Measurements from ENCODE around the gene GPX8. TPM values are rescaled to one million over a fixed set of nuclear protein-coding genes. Genes with fewer than 3 reads are reported as not detected.

GPX8 gene
- total RNA-seq, 1 donor from 2014 or later: 86.4 TPM

DNA sequence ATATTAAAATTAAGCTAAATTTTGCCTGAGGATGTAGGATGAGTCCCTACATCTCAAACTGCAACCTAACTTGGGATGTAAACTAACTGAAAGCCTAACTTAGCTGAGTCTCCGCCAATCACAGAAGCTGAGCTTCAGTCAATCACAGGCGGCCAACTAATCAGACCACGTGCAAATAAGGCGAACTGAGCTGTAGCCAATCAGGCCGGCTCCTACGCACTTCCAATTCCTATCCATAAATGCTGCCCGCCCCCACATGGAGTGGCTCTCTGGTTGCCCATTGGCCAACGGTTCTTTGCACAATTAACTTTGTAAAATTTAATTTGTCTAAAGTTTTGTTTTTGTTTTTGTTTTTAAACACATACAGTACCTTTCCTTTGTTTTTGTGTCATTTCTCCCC, 13.9 kb upstream of the GPX8 start:
- Mint-ChIP-seq H3K27ac (no peak overlapping the region), H3K27me3 (ENCODE audit: low read depth) (peaks cover 37% of the 10 kb centered on the region), H3K4me3 (no peak overlapping the region), H3K9me3 (no peaks in the 10 kb centered on the region), H3K4me1 (peaks cover 7% of the 10 kb centered on the region), H3K36me3 (no peaks in the 10 kb centered on the region)
- TF ChIP-seq, protein P1, sequence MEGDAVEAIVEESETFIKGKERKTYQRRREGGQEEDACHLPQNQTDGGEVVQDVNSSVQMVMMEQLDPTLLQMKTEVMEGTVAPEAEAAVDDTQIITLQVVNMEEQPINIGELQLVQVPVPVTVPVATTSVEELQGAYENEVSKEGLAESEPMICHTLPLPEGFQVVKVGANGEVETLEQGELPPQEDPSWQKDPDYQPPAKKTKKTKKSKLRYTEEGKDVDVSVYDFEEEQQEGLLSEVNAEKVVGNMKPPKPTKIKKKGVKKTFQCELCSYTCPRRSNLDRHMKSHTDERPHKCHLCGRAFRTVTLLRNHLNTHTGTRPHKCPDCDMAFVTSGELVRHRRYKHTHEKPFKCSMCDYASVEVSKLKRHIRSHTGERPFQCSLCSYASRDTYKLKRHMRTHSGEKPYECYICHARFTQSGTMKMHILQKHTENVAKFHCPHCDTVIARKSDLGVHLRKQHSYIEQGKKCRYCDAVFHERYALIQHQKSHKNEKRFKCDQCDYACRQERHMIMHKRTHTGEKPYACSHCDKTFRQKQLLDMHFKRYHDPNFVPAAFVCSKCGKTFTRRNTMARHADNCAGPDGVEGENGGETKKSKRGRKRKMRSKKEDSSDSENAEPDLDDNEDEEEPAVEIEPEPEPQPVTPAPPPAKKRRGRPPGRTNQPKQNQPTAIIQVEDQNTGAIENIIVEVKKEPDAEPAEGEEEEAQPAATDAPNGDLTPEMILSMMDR (IDR thresholded peaks at IDR 0.05; ENCODE audit: unreplicated experiment): no peak
- DNase-seq (ENCODE audit: low spot score in 2 of 2, unreplicated experiment in 2 of 2): no peak

DNA sequence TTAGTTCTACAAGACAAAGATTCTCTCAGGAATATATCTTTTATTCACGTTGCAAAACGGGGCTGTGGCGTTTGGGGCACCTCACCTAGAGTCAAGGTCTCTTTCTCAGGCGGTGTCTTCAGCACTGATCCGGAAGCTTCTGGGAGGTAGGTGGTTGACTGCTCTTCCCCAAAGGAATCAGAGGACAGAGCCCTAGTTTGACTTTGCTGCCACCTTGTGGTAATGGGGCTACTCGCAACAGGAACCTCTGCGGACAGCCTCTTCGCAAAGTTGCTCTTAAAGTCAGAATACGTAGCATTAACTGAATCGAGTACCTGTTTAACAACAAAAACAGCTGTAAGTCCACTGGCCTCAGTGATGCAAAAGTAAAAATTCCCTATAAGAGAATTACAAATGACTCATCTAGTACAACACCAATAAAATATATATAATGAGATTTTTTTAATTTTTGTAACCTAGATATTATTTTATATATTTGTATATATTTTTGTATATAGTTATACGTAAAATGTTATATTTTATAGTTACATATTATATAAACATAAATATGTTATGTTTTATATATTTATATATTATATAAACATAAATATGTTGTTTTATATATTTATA, 13.3 kb upstream of the GPX8 start:
- Mint-ChIP-seq H3K4me3 (no peak overlapping the region), H3K36me3 (no peaks in the 10 kb centered on the region), H3K4me1 (peaks cover 4% of the 10 kb centered on the region), H3K27me3 (ENCODE audit: low read depth) (peaks cover 38% of the 10 kb centered on the region), H3K9me3 (no peaks in the 10 kb centered on the region), H3K27ac (no peak overlapping the region)
- TF ChIP-seq, protein P1 (IDR thresholded peaks at IDR 0.05; ENCODE audit: unreplicated experiment): peak; percentile 77
- peak; percentile 48 to 89 for DNase-seq (ENCODE audit: low spot score in 2 of 2, unreplicated experiment in 2 of 2)

DNA sequence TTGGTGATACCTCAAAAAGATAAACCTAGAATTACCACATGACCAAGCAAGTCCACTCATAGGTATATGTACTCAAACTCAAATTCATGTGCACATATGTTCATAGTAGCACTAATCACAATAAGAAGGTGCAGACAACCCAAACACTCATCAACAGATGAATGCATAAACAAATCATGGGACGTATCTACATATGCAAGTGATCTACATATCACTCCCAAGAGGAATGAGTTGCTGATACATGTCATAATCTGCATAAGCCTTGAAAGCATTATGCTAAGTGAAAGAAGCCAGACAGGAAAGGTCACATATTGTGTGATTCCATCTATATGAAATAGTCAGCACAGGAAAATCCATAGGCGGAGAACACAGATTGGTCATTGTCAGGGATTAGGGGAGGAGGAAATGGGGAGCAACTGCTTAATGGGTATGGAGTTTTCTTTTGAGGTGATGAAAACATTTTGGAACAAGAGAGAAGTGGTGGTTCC, 10.6 kb upstream of the GPX8 start:
- no peaks in the 10 kb centered on the region for H3K9me3 Mint-ChIP-seq
- no peak for DNase-seq (ENCODE audit: low spot score in 2 of 2, unreplicated experiment in 2 of 2)
- H3K4me1 Mint-ChIP-seq: peaks cover 4% of the 10 kb centered on the region
- no peaks in the 10 kb centered on the region for H3K36me3 Mint-ChIP-seq
- H3K27ac Mint-ChIP-seq: no peak overlapping the region
- peaks cover 24% of the 10 kb centered on the region for H3K27me3 Mint-ChIP-seq (ENCODE audit: low read depth)
- H3K4me3 Mint-ChIP-seq: no peak overlapping the region
- TF ChIP-seq, protein P1 (IDR thresholded peaks at IDR 0.05; ENCODE audit: unreplicated experiment): no peak

DNA sequence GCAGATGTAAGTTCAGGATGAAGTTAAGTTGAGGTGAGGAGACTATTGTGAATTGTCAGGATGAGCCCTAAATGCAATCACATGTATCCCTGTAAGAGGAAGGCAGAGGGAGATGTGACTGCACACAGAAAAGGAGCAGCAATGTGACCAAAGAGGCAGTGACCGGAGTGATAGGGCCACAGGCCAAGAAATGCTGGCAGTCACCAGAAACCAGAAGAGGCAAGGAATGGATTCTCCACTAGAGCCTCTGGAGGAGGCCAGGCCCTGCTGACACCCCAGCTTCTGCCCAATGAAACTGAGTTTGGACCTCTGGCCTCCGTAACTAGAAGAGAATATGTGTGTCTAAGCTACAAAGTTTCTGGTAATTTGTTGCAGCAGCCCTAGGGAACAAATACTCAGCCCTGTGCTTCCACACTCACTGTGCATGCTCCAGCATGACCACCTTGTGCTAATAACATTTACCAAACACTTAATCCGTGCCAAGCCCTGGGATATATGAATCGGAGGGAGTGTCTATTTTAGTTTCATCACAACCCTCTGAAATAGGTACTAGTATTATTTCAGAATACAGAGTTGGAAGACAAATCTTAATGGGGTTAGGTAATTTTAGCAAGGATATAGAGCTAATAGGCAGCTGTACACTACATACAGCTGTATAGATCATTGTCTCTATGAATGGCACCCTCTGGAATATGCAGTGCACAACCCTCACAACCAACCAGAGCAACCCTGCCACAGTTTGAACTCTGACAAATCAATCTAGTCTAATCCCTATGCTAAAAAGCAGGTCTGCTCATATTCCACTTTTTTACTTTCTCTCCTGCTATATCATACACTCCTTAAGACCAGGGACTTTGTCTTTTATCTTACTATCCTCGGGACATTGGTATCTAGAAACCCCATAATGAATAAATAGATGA, 7.8 kb upstream of the GPX8 start:
- H3K36me3 Mint-ChIP-seq: no peaks in the 10 kb centered on the region
- DNase-seq (ENCODE audit: low spot score in 2 of 2, unreplicated experiment in 2 of 2): no peak
- no peaks in the 10 kb centered on the region for H3K4me1 Mint-ChIP-seq
- TF ChIP-seq, protein P1 (IDR thresholded peaks at IDR 0.05; ENCODE audit: unreplicated experiment): no peak
- H3K4me3 Mint-ChIP-seq: no peak overlapping the region
- no peak overlapping the region for H3K27ac Mint-ChIP-seq
- no peaks in the 10 kb centered on the region for H3K9me3 Mint-ChIP-seq
- H3K27me3 Mint-ChIP-seq (ENCODE audit: low read depth): peaks cover 21% of the 10 kb centered on the region

DNA sequence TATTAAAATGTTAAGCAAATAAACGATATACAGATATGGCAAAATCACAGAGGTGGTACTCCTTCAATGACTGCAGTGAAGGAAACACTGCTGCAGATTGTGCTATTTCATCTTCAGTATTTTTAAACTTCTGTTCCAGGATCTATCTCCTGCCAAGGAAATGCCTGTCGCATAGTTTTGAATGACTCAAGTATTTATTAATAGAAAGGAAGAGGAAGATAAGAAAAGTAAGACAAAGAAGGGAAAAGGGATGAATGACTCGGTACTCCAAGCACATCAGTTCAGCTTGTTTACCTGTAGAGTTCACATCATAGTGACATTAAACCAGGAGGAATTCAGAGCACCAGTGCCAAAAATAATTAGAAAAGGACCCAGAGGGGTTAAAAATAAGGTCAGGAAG, 5.1 kb upstream of the GPX8 start:
- DNase-seq (ENCODE audit: low spot score in 2 of 2, unreplicated experiment in 2 of 2): no peak
- H3K9me3 Mint-ChIP-seq: no peaks in the 10 kb centered on the region
- H3K4me1 Mint-ChIP-seq: no peaks in the 10 kb centered on the region
- H3K27ac Mint-ChIP-seq: no peak overlapping the region
- H3K36me3 Mint-ChIP-seq: no peaks in the 10 kb centered on the region
- TF ChIP-seq, protein P1 (IDR thresholded peaks at IDR 0.05; ENCODE audit: unreplicated experiment): no peak
- peaks cover 18% of the 10 kb centered on the region for H3K27me3 Mint-ChIP-seq (ENCODE audit: low read depth)
- H3K4me3 Mint-ChIP-seq: no peak overlapping the region
